NCI-H2196 treated with DMSO at 0.1 percent for 48 hours (cell line): ENCODE results near the gene VSIG10L2.

Experiments
- DNase-seq: peaks from one replicate; lab custom pipeline; 2025; ENCODE audit not compliant: unreplicated experiment; lab: John Stamatoyannopoulos, UW

The VSIG10L2 gene

DNA sequence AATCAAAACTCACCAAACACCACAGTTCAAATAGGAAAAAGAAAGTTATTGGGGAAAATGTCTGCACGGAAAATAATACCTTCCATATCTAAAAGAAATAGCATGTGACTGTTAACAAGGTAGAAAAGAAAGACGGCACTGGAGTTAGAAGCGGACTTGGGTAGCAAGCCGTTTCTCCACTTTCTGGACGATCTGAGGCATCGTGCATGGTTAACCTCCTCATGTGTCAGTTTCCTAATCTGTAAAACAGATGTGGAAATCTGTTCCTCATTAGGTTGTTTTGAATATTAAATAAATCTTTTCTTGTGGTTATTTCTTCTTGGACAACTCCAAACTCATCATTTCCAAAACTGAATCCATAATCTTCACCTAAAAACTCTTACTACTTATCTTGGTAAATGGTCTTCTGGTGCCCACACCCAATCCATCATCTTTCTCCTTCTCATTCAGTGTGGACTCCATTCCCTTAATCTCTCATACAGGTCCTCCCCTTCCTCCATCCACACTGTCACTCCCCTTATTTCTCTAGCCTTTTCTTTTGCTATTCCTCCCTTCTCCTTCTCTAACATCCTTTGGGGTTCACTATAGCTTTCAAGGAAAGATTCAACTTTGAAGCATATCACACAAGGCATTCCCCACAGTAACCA, 53.5 kb downstream of the VSIG10L2 start:
- DNase-seq = no peak

DNA sequence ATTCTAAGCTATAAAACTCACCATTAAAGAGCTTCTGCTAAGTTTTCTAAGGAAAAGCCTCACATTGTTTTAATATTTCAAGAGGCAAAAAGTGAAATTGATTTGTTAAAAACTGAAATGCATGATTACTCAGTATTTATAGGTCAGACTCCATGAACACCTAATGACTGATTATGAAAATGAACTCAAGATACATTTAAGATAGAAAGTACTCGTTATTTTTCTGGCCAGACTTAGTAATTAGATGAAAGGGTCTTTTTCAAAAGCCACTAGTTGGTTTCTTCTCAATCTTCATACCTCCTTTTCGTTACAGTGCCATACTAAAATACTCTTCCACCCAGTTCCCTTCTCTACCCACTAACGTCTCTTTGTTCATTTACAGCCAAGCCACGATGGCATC, 56.3 kb downstream of the VSIG10L2 start:
- no peak for DNase-seq
